Measurements from ENCODE around the gene FAM120C. TPM values are rescaled to one million over a fixed set of nuclear protein-coding genes. Genes with fewer than 3 reads are reported as not detected.

FAM120C gene
- total and polyA plus RNA-seq, 5 donors, result 3.0 to 9.8 (median 7.8) TPM

GRCh38 chrX:54116391-54116790 lies 66.7 kb downstream of the FAM120C start:
- no peak for DNase-seq
- Histone ChIP-seq H3K9me3 (ENCODE audit: control insufficient read depth, low read length) (no peaks in the 10 kb centered on the region), H3K27me3 (ENCODE audit: control insufficient read depth, insufficient read depth) (no peaks in the 10 kb centered on the region), H3K4me1 (ENCODE audit: control insufficient read depth, insufficient read depth, low read length) (no peaks in the 10 kb centered on the region), H3K27ac (ENCODE audit: low read length) (no peak overlapping the region), H3K4me3 (ENCODE audit: low read length) (no peak overlapping the region)
- 92% methylated on average over 7 of the region's 7 CpGs for WGBS
- ATAC-seq, result no peak
- intact Hi-C loops (cut with DNase I), result no loop called here

GRCh38 chrX:54093571-54093970 lies 89.5 kb downstream of the FAM120C start:
- intact Hi-C loops (cut with DNase I), result no loop called here
- ATAC-seq (no peak), DNase-seq (no peak)
- Histone ChIP-seq H3K4me3 (ENCODE audit: low read length) (no peak overlapping the region), H3K4me1 (ENCODE audit: control insufficient read depth, insufficient read depth, low read length) (no peaks in the 10 kb centered on the region), H3K9me3 (ENCODE audit: control insufficient read depth, low read length) (no peaks in the 10 kb centered on the region), H3K27me3 (ENCODE audit: control insufficient read depth, insufficient read depth) (no peaks in the 10 kb centered on the region), H3K27ac (ENCODE audit: low read length) (no peak overlapping the region)
- WGBS, result 86% methylated on average over 2 of the region's 2 CpGs

GRCh38 chrX:54093159-54093558 lies 89.9 kb downstream of the FAM120C start:
- no peak for DNase-seq
- intact Hi-C loops (cut with DNase I), result no loop called here
- no peak for ATAC-seq
- H3K4me1 ChIP-seq (ENCODE audit: control insufficient read depth, insufficient read depth, low read length), result no peaks in the 10 kb centered on the region
- H3K27me3 ChIP-seq (ENCODE audit: control insufficient read depth, insufficient read depth), result no peaks in the 10 kb centered on the region
- H3K4me3 ChIP-seq (ENCODE audit: low read length), result no peak overlapping the region
- 100% methylated on average over 1 of the region's 1 CpG for WGBS
- H3K9me3 ChIP-seq (ENCODE audit: control insufficient read depth, low read length), result no peaks in the 10 kb centered on the region
- H3K27ac ChIP-seq (ENCODE audit: low read length), result no peak overlapping the region

- intact Hi-C loops (cut with DNase I), result no loop called here
- no peaks in the 10 kb centered on the region for H3K4me1 ChIP-seq (ENCODE audit: control insufficient read depth, insufficient read depth, low read length)
- ATAC-seq (no peak), DNase-seq (no peak)
- H3K4me3 ChIP-seq (ENCODE audit: low read length), result no peak overlapping the region
- WGBS, result 94% methylated on average over 2 of the region's 2 CpGs
- no peaks in the 10 kb centered on the region for H3K27me3 ChIP-seq (ENCODE audit: control insufficient read depth, insufficient read depth)
- H3K9me3 ChIP-seq (ENCODE audit: control insufficient read depth, low read length), result no peaks in the 10 kb centered on the region
- H3K27ac ChIP-seq (ENCODE audit: low read length), result no peak overlapping the region
These were observed 92.2 kb downstream of the FAM120C start for GRCh38 chrX:54090880-54091279.

- Histone ChIP-seq H3K4me1 (ENCODE audit: control insufficient read depth, insufficient read depth, low read length) (no peaks in the 10 kb centered on the region), H3K9me3 (ENCODE audit: control insufficient read depth, low read length) (no peaks in the 10 kb centered on the region), H3K27ac (ENCODE audit: low read length) (no peak overlapping the region), H3K4me3 (ENCODE audit: low read length) (no peak overlapping the region), H3K27me3 (ENCODE audit: control insufficient read depth, insufficient read depth) (no peaks in the 10 kb centered on the region)
- no peak for ATAC-seq
- DNase-seq, result no peak
- 69% methylated on average over 2 of the region's 2 CpGs for WGBS
- intact Hi-C loops (cut with DNase I), result no loop called here
These were observed 93.9 kb downstream of the FAM120C start for GRCh38 chrX:54089191-54089590.

GRCh38 chrX:54087661-54088060 lies 95.4 kb downstream of the FAM120C start:
- WGBS, result 86% methylated on average over 4 of the region's 4 CpGs
- Histone ChIP-seq H3K4me3 (ENCODE audit: low read length) (no peak overlapping the region), H3K27ac (ENCODE audit: low read length) (no peak overlapping the region), H3K9me3 (ENCODE audit: control insufficient read depth, low read length) (no peaks in the 10 kb centered on the region), H3K27me3 (ENCODE audit: control insufficient read depth, insufficient read depth) (no peaks in the 10 kb centered on the region), H3K4me1 (ENCODE audit: control insufficient read depth, insufficient read depth, low read length) (no peaks in the 10 kb centered on the region)
- DNase-seq (no peak), ATAC-seq (no peak)
- intact Hi-C loops (cut with DNase I), result no loop called here

- WGBS, result 97% methylated on average over 6 of the region's 6 CpGs
- no peak overlapping the region for H3K4me3 ChIP-seq (ENCODE audit: low read length)
- H3K27me3 ChIP-seq (ENCODE audit: control insufficient read depth, insufficient read depth), result no peaks in the 10 kb centered on the region
- H3K4me1 ChIP-seq (ENCODE audit: control insufficient read depth, insufficient read depth, low read length), result no peaks in the 10 kb centered on the region
- ATAC-seq (no peak), DNase-seq (no peak)
- no peak overlapping the region for H3K27ac ChIP-seq (ENCODE audit: low read length)
- no peaks in the 10 kb centered on the region for H3K9me3 ChIP-seq (ENCODE audit: control insufficient read depth, low read length)
- intact Hi-C loops (cut with DNase I), result no loop called here
These were observed 97.4 kb downstream of the FAM120C start for GRCh38 chrX:54085666-54086065.

GRCh38 chrX:54076903-54077302 lies 106.2 kb downstream of the FAM120C start:
- no peak for ATAC-seq
- no peak overlapping the region for H3K4me3 ChIP-seq (ENCODE audit: low read length)
- no peak for DNase-seq
- intact Hi-C loops (cut with DNase I), result no loop called here
- WGBS, result 92% methylated on average over 2 of the region's 2 CpGs
- H3K27ac ChIP-seq (ENCODE audit: low read length), result no peak overlapping the region
- H3K27me3 ChIP-seq (ENCODE audit: control insufficient read depth, insufficient read depth), result no peaks in the 10 kb centered on the region
- H3K9me3 ChIP-seq (ENCODE audit: control insufficient read depth, low read length), result no peaks in the 10 kb centered on the region
- H3K4me1 ChIP-seq (ENCODE audit: control insufficient read depth, insufficient read depth, low read length), result no peaks in the 10 kb centered on the region

GRCh38 chrX:54074826-54075225 lies 108.2 kb downstream of the FAM120C start:
- WGBS, result 97% methylated on average over 6 of the region's 6 CpGs
- DNase-seq, result no peak
- no peak for ATAC-seq
- intact Hi-C loops (cut with DNase I), result no loop called here
- Histone ChIP-seq H3K4me1 (ENCODE audit: control insufficient read depth, insufficient read depth, low read length) (no peaks in the 10 kb centered on the region), H3K27ac (ENCODE audit: low read length) (no peak overlapping the region), H3K9me3 (ENCODE audit: control insufficient read depth, low read length) (no peaks in the 10 kb centered on the region), H3K4me3 (ENCODE audit: low read length) (no peak overlapping the region), H3K27me3 (ENCODE audit: control insufficient read depth, insufficient read depth) (no peaks in the 10 kb centered on the region)

- intact Hi-C loops (cut with DNase I), result no loop called here
- no peak overlapping the region for H3K27ac ChIP-seq (ENCODE audit: low read length)
- WGBS, result 65% methylated on average over 2 of the region's 2 CpGs
- DNase-seq (no peak), ATAC-seq (no peak)
- no peaks in the 10 kb centered on the region for H3K9me3 ChIP-seq (ENCODE audit: control insufficient read depth, low read length)
- H3K4me1 ChIP-seq (ENCODE audit: control insufficient read depth, insufficient read depth, low read length), result no peaks in the 10 kb centered on the region
- H3K4me3 ChIP-seq (ENCODE audit: low read length), result no peak overlapping the region
- no peaks in the 10 kb centered on the region for H3K27me3 ChIP-seq (ENCODE audit: control insufficient read depth, insufficient read depth)
These were observed 115.3 kb downstream of the FAM120C start for GRCh38 chrX:54067766-54068165.

- no peaks in the 10 kb centered on the region for H3K9me3 ChIP-seq (ENCODE audit: control insufficient read depth, low read length)
- H3K4me1 ChIP-seq (ENCODE audit: control insufficient read depth, insufficient read depth, low read length), result no peaks in the 10 kb centered on the region
- intact Hi-C loops (cut with DNase I), result no loop called here
- DNase-seq, result no peak
- H3K4me3 ChIP-seq (ENCODE audit: low read length), result no peak overlapping the region
- no peak overlapping the region for H3K27ac ChIP-seq (ENCODE audit: low read length)
- ATAC-seq, result no peak
- H3K27me3 ChIP-seq (ENCODE audit: control insufficient read depth, insufficient read depth), result no peaks in the 10 kb centered on the region
These were observed 116.2 kb downstream of the FAM120C start for GRCh38 chrX:54066841-54067240.

GRCh38 chrX:54064564-54064963 lies 118.5 kb downstream of the FAM120C start:
- intact Hi-C loops (cut with DNase I), result no loop called here
- Histone ChIP-seq H3K27ac (ENCODE audit: low read length) (no peak overlapping the region), H3K4me3 (ENCODE audit: low read length) (no peak overlapping the region), H3K4me1 (ENCODE audit: control insufficient read depth, insufficient read depth, low read length) (no peaks in the 10 kb centered on the region), H3K9me3 (ENCODE audit: control insufficient read depth, low read length) (no peaks in the 10 kb centered on the region), H3K27me3 (ENCODE audit: control insufficient read depth, insufficient read depth) (no peaks in the 10 kb centered on the region)
- no peak for DNase-seq
- ATAC-seq, result no peak
- WGBS, result 89% methylated on average over 3 of the region's 3 CpGs
